ENCODE data around the gene HABP4.
"Not testable (repeated sequence)": the region's sequence is repeated elsewhere in the genome, so short reads cannot be mapped to it uniquely, and the experiment has no call there.

- not testable (repeated sequence) for TF ChIP-seq CTCF, EP300 (IDR thresholded peaks at IDR 0.05)
Measured at GRCh38 chr9:96503374-96503748, 53.4 kb downstream of the HABP4 start.
